ENCODE measurements around the gene MAP4. TPM values are rescaled to one million over a fixed set of nuclear protein-coding genes. Genes with fewer than 3 reads are reported as not detected.
A peak's percentile ranks its signal among the peaks of the same experiment; 100 is the strongest.

MAP4 gene
- polyA plus RNA-seq, 1 experiment, result 285 TPM

DNA sequence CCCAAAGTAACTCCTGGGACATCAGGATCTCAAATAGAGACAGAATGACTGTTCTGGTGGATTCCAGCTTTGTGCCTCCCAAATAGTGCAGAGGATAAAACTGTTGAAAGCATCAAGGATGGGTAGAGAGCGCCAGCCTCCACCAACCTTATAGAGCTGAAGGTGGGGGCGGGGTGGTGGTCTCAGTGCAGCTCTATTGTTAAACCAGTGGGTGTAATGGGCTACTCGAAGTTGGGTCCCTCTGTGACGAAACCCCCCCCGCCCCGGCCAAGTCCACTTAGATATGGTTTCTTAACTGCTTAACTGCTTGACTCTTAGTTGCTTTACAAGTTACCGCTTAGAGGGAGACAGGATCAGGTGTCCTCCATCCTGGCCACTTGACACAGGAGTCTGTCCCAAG is 190.6 kb downstream of the MAP4 start:
- Histone ChIP-seq H3K27ac (ENCODE audit: low read depth, low read length) (peak overlapping the region; percentile 21), H3K27me3 (ENCODE audit: control insufficient read depth, insufficient read depth, low read length) (no peaks in the 10 kb centered on the region), H3K9me3 (ENCODE audit: control insufficient read depth, insufficient read depth, low read length) (no peaks in the 10 kb centered on the region; the same call in 1 of the 2 replicates), H3K4me3 (ENCODE audit: low read depth, low read length) (peak overlapping the region; percentile 89)
- POLR2A ChIA-PET, result interaction anchor here (0.5 to 2.0 kb wide), 6 partner anchors 10 to 362 kb away, joined by 3 to 14 read pairs (median 5); partner anchors contain the start of gene CDC25A
- CTCF ChIA-PET, result interaction anchor here (0.5 to 3.8 kb wide), 20 partner anchors 9 to 333 kb away, joined by 3 to 40 read pairs (median 4); no protein-coding TSS in a partner anchor
- no peak for TF ChIP-seq CTCF (IDR thresholded peaks at IDR 0.05; ENCODE audit: low read depth, low read length)
- DNase-seq (ENCODE audit: low read depth, low spot score), result no peak

DNA sequence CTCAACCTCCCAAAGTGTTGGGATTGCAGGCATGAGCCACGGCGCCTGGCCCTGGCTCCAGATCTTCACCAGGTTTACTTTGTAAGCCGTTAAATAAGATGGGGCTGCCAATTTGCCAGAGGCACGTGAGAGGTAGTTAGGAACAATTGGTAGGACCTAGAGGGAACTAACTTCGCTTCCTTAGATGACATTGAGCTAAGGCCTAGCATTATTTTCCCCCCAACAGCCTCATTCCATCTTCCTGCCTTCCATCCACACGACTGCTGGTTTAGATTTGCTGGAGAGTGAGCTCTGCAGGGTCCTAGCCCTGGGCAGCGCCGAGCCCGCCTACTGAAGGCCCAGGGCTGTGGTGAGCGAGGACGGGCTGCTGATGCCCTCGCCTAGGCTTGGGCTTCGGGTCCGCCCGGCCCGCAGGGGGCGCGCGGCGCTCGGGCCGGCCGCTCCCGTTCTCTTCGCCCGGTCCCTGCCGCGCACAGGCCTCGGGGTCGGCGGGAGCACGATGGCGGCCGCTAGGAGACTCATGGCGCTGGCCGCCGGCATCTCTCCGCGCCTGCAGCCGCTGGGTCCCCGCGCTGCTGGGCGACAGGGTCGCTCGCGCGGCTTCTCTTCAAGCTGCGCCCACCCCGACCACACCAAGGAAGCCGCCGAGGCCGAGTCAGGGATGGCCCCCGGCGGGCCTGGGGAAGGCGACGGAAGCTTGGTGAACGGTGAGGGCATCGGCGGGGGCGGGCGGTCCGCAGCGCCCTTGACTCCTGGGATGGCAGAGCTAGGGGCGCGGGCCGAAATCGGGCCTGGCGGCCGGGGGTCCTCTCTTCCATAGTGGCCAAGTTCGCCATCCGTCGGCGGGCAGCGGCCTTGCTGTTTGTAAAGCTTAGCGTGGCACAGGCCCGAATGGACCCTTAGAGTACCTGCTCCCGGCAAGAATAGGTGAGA is 191.4 kb downstream of the MAP4 start:
- ChIA-PET POLR2A (interaction anchor here (0.5 to 2.0 kb wide), 8 partner anchors 9 to 404 kb away, joined by 3 to 14 read pairs (median 4); partner anchors contain the start of gene CDC25A), CTCF (interaction anchor here (0.5 to 3.8 kb wide), 24 partner anchors 10 to 370 kb away, joined by 3 to 40 read pairs (median 4); no protein-coding TSS in a partner anchor)
- peak; percentile 61 for TF ChIP-seq CTCF (IDR thresholded peaks at IDR 0.05; ENCODE audit: low read depth, low read length)
- peak; percentile 57 for DNase-seq (ENCODE audit: low read depth, low spot score)
- H3K27me3 ChIP-seq (ENCODE audit: control insufficient read depth, insufficient read depth, low read length), result no peaks in the 10 kb centered on the region
- H3K4me3 ChIP-seq (ENCODE audit: low read depth, low read length), result peak overlapping the region; percentile 89
- peak overlapping the region; percentile 52 for H3K27ac ChIP-seq (ENCODE audit: low read depth, low read length)
- no peaks in the 10 kb centered on the region; the same call in 1 of the 2 replicates for H3K9me3 ChIP-seq (ENCODE audit: control insufficient read depth, insufficient read depth, low read length)

DNA sequence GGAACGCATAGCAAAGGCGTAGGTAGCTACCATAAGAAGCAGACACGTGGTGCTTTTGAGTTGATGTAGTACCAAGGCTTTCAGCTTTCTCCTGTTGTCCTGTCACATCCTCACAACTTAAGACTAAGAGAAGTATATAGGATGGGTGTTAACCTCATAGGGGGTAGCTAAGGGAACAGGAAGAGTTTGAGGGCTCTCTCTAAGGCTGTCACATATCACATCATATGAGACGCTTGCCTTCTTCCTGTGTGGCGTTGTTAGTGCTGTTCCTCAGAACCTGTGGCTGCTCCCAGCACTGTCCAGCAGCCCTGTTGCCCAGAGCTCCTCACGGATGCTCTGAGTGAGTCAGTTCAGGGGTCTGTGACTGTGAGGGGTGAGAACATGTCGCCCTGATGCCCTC is 198.6 kb downstream of the MAP4 start:
- ChIA-PET CTCF (interaction anchor here (0.6 kb wide), 1 partner anchor 10 kb away, joined by 8 read pairs; no protein-coding TSS in a partner anchor), POLR2A (interaction anchor here (0.6 kb wide), 1 partner anchor 15 kb away, joined by 6 read pairs; no protein-coding TSS in a partner anchor)
- no peaks in the 10 kb centered on the region for H3K9me3 ChIP-seq (ENCODE audit: control insufficient read depth, insufficient read depth, low read length)
- no peak for TF ChIP-seq CTCF (IDR thresholded peaks at IDR 0.05; ENCODE audit: low read depth, low read length)
- H3K27me3 ChIP-seq (ENCODE audit: control insufficient read depth, insufficient read depth, low read length), result no peaks in the 10 kb centered on the region
- H3K27ac ChIP-seq (ENCODE audit: low read depth, low read length), result no peak overlapping the region
- H3K4me3 ChIP-seq (ENCODE audit: low read depth, low read length), result no peak overlapping the region
- no peak for DNase-seq (ENCODE audit: low read depth, low spot score)

- POLR2A ChIA-PET, result no interaction called here
Observed at GRCh38 chr3:47813551-47814177, 202.6 kb downstream of the MAP4 start.

More at GRCh38 chr3:47813551-47814177, 202.6 kb downstream of the MAP4 start:
- no peaks in the 10 kb centered on the region for H3K27me3 ChIP-seq (ENCODE audit: control insufficient read depth, insufficient read depth, low read length)
- CTCF ChIA-PET, result interaction anchor here (0.6 to 5.4 kb wide), 2 partner anchors 11 to 298 kb away, joined by 6 to 40 read pairs; no protein-coding TSS in a partner anchor
- H3K27ac ChIP-seq (ENCODE audit: low read depth, low read length), result no peak overlapping the region
- no peak overlapping the region for H3K4me3 ChIP-seq (ENCODE audit: low read depth, low read length)
- DNase-seq (ENCODE audit: low read depth, low spot score), result no peak
- no peaks in the 10 kb centered on the region for H3K9me3 ChIP-seq (ENCODE audit: control insufficient read depth, insufficient read depth, low read length)
- TF ChIP-seq CTCF (IDR thresholded peaks at IDR 0.05; ENCODE audit: low read depth, low read length), result no peak
